ENCODE data around the gene KRT2.

- TF ChIP-seq TSHZ2 (CRISPR knock-in tag; IDR thresholded peaks at IDR 0.05) = no peak
- TF ChIP-seq PATZ1 (CRISPR knock-in tag; IDR thresholded peaks at IDR 0.05; ENCODE audit: borderline replicate concordance) = no peak
- TF ChIP-seq RARB (CRISPR knock-in tag; IDR thresholded peaks at IDR 0.05) = no peak
- no peak for TF ChIP-seq ZNF70 (CRISPR knock-in tag; IDR thresholded peaks at IDR 0.05)
- TF ChIP-seq ARNTL (CRISPR knock-in tag; IDR thresholded peaks at IDR 0.05; ENCODE audit: borderline replicate concordance, low read depth) = no peak
- no peak for TF ChIP-seq GLIS3 (CRISPR knock-in tag; IDR thresholded peaks at IDR 0.05)
These were observed 34.9 kb upstream of the KRT2 start for GRCh38 chr12:52686756-52687487.
